Measurements from ENCODE around the gene CHTF18. TPM values are rescaled to one million over a fixed set of nuclear protein-coding genes. Genes with fewer than 3 reads are reported as not detected.
"Not testable (repeated sequence)": the region's sequence is repeated elsewhere in the genome, so short reads cannot be mapped to it uniquely, and the experiment has no call there.

Gene CHTF18
- total RNA-seq, 1 donor = 20.0 TPM

GRCh38 chr16:769184-769784 lies 19.1 kb upstream of the CHTF18 start:
- no peak for DNase-seq (ENCODE audit: low read depth)
- H3K4me3 ChIP-seq (ENCODE audit: low read depth, low read length) = no peak overlapping the region
- TF ChIP-seq, protein P1, sequence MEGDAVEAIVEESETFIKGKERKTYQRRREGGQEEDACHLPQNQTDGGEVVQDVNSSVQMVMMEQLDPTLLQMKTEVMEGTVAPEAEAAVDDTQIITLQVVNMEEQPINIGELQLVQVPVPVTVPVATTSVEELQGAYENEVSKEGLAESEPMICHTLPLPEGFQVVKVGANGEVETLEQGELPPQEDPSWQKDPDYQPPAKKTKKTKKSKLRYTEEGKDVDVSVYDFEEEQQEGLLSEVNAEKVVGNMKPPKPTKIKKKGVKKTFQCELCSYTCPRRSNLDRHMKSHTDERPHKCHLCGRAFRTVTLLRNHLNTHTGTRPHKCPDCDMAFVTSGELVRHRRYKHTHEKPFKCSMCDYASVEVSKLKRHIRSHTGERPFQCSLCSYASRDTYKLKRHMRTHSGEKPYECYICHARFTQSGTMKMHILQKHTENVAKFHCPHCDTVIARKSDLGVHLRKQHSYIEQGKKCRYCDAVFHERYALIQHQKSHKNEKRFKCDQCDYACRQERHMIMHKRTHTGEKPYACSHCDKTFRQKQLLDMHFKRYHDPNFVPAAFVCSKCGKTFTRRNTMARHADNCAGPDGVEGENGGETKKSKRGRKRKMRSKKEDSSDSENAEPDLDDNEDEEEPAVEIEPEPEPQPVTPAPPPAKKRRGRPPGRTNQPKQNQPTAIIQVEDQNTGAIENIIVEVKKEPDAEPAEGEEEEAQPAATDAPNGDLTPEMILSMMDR (IDR thresholded peaks at IDR 0.05; ENCODE audit: insufficient read depth, low read length) = no peak

- no peak overlapping the region for H3K4me3 ChIP-seq (ENCODE audit: low read depth, low read length)
- TF ChIP-seq, protein P1 (IDR thresholded peaks at IDR 0.05; ENCODE audit: insufficient read depth, low read length) = no peak
- no peak for DNase-seq (ENCODE audit: low read depth)
Observed at GRCh38 chr16:769934-770333, 18.5 kb upstream of the CHTF18 start.

DNA sequence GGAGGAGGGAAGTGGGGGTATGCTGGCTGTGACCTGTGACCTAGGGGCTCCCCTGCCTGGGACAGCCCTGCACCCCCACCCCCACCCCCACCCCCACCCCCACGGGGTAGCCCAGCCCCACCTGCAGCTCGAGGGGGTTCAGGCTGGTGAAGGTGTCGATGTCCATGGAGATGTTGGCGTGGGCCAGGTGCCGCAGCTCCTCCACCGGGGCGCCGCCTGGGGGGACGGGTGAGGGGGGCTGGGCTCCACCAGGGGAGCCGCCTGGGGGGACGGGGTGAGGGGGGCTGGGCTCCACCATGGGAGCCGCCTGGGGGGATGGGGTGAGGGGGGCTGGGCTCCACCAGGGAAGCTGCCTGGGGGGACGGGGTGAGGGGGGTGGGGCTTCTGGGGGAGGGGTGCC lies 18.0 kb upstream of the CHTF18 start:
- TF ChIP-seq, protein P1 (IDR thresholded peaks at IDR 0.05; ENCODE audit: insufficient read depth, low read length) = no peak
- no peak overlapping the region for H3K4me3 ChIP-seq (ENCODE audit: low read depth, low read length)
- DNase-seq (ENCODE audit: low read depth) = no peak

- H3K4me3 ChIP-seq (ENCODE audit: low read depth, low read length) = no peak overlapping the region
- DNase-seq (ENCODE audit: low read depth) = no peak
- TF ChIP-seq, protein P1 (IDR thresholded peaks at IDR 0.05; ENCODE audit: insufficient read depth, low read length) = no peak
Observed at GRCh38 chr16:772959-773358, 15.5 kb upstream of the CHTF18 start.

GRCh38 chr16:774086-775001 lies 14.1 kb upstream of the CHTF18 start:
- no peak for DNase-seq (ENCODE audit: low read depth)
- TF ChIP-seq, protein P1 (IDR thresholded peaks at IDR 0.05; ENCODE audit: insufficient read depth, low read length) = no peak
- no peak overlapping the region for H3K4me3 ChIP-seq (ENCODE audit: low read depth, low read length)

DNA sequence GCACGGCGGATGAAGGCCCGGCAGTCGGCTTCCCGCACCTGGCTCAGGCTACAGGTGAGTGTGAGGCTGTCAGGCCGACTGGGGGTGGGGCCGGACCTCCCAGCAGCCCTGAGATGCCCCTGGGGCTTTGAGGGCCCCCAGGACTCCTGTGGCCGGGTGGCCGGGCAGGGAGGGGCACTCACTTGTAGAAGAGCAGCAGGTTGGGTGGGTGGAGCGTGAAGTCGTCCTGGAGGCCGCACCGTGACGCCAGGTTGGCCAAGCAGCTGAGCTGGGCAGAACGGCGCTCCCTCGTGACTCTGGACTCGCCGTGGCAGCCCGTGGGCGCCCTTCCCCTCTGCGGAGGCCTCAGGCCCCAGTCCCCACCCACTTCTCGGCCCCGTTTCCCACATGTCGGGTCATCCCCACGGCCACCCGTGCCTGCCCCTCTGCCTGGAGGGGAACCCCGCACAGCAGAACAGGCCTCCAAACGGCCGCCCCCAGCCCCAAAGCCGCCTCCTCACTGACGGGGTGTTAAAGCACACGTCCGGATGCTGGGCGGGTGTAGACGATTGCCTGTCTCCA lies 13.1 kb upstream of the CHTF18 start:
- TF ChIP-seq, protein P1 (IDR thresholded peaks at IDR 0.05; ENCODE audit: insufficient read depth, low read length) = no peak

GRCh38 chr16:776298-776697 lies 12.1 kb upstream of the CHTF18 start:
- not testable (repeated sequence) for DNase-seq (ENCODE audit: low read depth); H3K4me3 ChIP-seq (ENCODE audit: low read depth, low read length)

More for the DNA sequence above, 13.1 kb upstream of the CHTF18 start:
- no peak overlapping the region for H3K4me3 ChIP-seq (ENCODE audit: low read depth, low read length)
- no peak for DNase-seq (ENCODE audit: low read depth)

Measured in fibroblast of the aortic adventitia (primary cell).